ENCODE data around the gene CELF2.
A peak's percentile ranks its signal among the peaks of the same experiment; 100 is the strongest.

CELF2 gene

DNA sequence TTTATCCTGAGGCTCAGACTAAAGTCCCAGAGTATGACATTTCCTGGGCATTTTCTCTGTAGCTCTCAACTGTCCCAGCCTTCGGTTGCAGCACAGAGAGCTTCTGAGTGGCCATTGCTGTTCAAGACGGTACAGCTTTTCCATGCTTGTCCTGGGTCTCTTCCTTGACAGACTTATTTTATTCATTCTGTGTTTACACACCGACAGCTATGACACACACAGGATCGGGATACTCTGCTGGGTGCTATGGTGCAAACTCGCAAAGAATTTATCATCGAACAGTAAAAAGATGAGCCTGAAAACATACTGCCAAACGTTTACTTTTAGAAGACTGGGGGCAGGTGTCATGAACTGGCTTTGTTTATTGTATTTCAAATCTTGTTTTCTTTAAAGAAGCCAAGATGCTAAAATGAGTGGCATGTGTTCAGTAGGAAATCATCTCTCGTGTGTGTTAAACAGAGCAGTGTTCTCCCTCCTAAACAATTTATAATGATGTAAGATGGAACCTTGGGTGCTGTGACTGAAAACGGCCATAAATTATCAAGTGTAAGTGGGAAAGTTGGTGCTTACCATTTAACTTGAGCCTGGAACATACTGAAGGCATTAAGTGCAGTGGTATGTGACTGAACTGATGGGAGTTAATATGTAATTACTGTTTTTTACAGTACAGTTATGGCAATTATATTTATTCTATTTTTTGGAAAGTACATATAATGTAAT, 120.8 kb downstream of the CELF2 start:
- no peak for DNase-seq

DNA sequence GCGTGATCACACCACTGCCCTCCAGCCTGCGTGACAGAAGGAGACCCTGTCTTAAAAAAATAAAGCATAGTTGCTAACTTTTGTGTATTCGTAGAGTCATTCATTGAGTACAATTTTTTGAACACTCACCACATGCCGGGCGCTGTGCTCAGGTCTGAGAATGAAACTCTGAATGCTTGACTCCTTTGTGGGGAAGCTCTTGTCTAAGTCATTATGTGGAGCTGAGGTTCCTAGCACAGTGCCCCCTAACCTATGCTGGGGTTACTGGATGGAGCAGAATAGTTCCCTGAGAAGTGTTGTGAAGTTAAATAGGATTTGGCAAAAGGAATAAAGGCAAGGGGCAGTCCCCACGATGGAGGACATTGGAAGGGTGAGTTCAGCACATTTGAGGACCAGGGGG, 123.3 kb downstream of the CELF2 start:
- no peak for DNase-seq

DNA sequence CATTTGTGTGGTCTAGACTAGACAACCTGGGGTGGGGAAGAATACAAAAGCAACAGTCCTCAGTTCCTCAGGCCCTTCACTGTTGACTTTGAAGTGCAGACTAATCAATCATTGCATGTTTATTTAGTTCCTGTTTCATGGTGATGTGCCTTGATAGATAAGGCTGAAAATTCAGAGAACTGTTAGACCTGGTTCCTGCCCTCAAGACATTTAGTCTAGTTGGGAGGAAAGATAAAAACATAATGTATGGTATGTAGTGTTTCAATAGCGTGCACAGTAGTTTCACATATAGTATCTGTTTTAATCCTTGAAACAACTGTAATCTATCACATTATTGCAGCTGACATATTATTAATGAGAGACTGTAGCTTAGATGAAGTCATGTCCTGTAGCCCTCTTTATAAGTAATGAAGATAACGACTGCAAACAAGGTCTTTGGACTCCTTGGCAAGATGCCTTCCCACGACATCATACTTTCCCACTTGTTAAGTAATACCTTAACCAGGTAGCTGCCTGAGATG, 124.0 kb downstream of the CELF2 start:
- no peak for DNase-seq

DNA sequence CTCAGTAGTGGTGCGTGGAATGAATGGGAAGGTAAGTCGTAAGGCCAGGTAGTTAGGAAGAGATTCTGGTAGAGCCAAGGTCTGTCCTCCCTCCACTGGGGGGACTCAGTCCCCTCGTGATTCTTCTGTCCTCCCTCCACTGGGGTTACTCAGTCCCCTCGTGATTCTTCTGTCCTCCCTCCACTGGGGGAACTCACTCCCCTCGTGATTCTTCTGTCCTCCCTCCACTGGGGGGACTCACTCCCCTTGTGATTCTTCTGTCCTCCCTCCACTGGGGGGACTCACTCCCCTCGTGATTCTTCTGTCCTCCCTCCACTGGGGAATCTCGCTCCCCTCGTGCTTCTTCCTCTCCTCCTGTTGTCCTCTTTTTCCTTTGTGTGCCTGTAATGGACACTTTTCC, 125.1 kb downstream of the CELF2 start:
- no peak for DNase-seq

DNA sequence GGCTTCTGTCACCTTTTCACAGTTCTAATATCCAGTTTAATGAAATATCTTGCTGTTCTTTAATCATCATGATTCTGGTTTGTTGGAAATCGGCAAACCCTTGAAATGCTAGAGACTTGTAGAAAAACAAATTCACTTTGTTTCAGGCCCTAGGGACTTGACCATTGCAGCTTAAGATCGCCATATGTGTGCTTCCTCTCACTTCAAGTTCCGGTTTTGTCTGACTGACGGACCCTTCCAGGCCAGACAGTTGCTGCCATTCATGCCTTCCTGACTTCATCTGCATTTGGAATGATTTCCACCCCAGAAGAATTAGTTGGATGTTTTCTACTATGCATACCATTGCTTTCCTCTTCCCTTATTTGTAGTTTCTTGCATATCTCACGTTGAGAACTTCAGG, 125.6 kb downstream of the CELF2 start:
- DNase-seq, result no peak

DNA sequence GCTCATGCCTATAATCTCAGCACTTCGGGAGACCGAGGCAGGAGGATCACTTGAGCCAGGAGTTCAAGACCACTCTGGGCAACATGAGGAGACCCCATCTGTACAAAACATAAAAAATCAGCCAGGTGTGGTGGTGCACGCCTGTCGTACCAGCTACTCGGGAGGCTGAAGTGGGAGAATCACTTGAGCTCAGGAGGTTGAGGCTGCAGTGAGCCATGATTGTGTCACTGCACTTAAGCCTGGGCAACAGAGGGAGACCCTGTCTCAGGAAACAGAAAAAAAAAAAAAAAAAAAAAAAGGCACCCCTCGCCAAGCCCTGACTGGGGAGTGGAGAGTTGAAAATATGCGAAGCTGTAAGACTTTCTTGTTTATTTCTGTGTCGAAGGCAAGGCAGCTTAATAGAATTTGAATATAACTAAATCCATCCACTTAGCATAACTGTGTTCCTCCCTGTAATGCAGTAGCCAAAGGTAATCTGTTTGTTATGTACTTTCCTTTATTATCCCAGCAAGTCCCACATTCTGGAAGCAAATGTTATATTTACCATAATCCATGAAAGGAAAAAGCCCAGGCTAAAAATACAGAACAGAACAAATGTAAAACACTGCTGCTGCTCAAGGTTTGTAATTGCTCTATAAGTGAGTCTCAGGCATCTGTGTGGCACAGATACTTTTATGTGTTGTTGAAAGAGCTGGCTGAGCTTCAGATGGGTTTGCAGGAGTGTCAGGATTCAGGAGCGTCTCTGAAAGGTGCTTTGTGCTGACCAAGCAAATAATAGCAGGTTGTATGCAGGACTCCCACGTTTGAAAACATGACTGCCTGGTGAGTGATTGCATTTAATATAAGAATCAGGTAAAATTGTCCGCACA, 127.2 kb downstream of the CELF2 start:
- no peak for DNase-seq

DNA sequence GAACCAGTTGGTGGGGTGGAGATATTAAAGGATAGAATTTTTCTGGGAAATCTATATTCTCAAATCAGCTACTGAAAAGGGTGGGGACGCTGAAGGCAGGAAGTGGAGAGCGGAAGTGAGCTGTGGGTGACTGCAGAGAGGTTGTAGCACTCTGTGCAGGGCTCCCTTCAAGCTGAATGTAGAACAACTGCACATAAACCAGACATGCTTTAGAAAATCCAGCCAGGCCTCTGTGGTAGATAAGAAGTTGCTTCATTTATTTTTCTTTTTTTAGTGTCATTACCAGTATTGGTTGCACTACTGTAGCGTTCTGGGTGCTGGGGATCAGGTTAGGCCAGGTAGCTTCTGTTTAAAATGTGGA, 127.8 kb downstream of the CELF2 start:
- peak; percentile 85 for DNase-seq

DNA sequence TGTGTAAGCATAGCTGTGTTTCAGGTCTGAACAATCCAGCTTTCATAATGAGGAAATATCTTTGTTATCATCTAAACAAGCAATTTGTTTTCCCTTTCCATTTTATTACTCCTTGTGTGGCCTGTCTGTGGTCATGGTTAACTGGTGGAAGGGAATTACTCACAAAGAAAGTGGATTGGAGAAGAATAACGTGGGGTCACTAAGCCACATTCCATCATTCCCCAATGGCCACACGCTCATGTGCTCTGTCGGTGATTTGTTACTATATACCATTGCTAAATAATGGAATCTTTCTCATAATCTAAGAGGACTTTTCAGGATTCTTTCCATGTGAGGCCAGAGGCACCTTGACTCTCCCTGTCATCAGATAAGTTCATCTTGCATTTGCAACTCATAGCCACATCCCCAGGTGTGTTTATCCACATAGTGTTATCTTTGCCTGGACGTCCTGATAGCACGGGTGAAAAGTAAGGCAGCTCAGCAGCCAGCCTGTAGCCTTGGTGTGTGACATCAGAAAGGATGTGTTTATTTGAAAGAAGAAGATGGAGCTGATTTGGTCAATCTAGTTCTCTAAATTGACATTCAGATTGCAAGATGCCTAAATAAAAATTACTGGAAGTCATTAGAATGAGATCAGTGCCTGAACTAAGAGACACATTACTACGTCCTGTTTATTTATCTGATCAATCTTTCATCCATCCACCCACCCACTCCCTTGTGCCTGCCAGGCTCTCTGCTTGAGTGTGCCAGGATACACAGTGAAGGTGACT, 128.9 kb downstream of the CELF2 start:
- no peak for DNase-seq

DNA sequence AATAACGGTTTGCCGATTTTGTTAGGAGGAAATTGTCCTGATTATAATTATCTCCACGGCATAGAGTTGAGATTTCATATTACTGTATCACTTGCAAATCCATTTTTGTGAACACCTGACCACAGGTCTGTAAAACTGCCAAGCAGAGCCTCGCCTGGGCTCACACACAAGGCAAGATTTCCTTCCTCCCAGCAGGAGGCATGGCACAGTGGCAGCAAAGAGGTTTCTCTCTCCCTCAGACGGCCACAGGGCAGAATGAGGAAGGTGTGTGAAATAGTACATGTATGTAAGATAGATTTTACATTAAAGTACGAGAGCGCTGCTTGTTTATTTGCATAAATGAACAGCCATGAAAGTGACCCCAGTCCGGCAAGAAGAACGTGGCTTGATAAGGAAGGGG, 130.1 kb downstream of the CELF2 start:
- no peak for DNase-seq

DNA sequence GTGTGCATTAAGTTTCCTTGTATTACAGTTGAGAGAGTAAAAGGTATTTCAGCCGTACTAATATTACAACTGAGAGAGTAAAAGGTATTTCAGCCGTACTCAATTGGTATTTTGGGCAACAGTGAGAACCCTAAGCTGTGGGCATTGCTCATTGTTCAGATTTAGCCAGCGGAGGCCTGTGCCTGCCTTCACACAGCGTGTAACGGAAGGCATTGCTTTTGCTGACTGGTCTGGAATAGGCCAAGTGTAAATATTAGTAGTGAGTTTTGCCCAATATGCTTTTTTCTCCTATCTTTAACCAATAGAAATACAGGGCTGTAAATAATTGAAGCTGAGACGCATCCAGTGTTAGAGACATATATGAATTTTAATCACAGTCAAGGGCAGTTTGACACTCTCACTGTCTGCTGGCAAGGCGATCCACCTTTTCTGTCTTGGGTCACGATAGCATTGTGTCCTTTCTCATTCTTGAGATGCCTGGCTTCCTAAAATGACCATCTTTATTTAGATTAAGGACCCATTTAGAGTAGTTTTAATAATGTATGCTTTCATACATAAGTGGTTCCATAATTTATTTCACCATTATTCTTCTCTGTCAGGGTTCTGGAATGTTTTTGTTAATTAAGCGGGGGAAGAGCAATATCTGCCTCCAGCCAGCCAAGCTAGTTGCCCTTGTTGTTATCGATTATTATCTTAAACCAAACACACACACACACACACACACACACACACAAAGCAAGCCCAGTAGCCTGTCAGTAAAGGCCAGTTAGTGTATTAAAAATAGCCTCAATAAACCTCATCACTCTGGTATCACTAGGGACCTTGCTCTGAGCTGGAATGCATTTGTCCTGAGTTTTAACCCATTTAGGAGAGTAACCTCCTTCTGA, 130.7 kb downstream of the CELF2 start:
- no peak for DNase-seq

- DNase-seq, result no peak
Measured at GRCh38 chr10:11149807-11150141, 132.1 kb downstream of the CELF2 start.

GRCh38 chr10:11150231-11150731, 132.6 kb downstream of the CELF2 start:
- peak; percentile 83 for DNase-seq

DNA sequence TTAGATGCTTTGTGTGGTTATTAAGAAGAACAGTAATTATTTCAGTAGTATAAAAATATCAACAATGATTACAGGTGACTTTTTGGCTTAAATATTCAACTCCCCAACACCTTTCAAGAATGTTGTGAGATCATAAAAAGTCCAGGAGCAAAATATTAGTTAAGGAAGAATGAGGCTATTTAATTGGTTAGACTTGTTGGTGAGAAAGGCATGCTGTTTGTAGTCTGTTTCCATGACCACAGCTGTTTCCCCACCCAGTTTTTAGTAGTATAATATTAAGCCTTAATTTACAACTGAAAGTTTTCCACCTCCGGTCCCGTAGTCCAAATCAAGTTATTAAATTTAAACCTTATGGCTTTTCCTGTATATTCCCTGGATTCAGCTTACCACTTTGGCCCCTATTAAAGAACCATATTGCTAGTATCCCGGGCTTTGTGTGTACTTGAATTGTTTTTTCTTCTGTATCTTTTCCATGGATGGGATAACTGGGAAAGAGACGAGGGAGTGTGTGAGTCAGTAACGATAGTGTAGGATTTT, 133.3 kb downstream of the CELF2 start:
- peak; percentile 78 for DNase-seq

GRCh38 chr10:11152801-11153200, 135.1 kb downstream of the CELF2 start:
- no peak for DNase-seq

DNA sequence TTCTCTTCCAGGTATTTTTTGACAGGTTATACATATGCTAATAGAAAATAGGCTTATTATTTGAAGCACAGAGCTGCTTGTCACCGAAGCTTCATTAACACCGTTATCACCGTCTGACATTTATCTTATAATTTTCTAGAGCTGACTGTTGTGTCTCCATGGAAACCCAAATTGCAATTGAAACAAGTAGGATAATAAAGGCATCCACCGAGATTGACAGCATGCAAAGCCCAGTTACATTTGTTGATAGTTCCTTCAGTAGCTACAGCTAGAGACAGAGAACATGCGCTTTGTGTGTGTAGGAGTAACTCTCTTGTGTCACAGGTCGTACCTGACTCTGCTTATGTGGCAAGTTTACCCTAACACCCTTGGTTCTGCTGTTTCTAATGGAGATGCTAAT, 135.6 kb downstream of the CELF2 start:
- no peak for DNase-seq

DNA sequence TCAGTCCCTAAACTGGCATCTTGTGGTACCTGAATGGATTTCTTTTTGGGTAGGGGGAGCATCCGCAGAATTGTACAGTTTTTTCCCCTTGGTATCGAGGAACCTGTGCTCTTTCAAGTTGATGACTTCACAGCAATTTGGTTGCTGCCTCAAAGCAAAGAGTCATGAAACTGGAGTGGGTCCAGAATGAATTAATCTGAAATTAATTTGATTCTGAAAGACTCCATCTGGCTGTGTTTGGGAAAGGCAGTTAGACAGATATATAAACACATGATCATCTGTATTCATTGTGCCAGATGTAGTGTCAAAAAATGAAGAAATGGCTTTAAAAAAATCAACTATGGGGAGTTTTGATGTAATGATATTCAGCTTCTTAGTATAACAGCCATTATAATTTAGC, 136.1 kb downstream of the CELF2 start:
- no peak for DNase-seq

GRCh38 chr10:11154333-11154732, 136.7 kb downstream of the CELF2 start:
- DNase-seq, result no peak

DNA sequence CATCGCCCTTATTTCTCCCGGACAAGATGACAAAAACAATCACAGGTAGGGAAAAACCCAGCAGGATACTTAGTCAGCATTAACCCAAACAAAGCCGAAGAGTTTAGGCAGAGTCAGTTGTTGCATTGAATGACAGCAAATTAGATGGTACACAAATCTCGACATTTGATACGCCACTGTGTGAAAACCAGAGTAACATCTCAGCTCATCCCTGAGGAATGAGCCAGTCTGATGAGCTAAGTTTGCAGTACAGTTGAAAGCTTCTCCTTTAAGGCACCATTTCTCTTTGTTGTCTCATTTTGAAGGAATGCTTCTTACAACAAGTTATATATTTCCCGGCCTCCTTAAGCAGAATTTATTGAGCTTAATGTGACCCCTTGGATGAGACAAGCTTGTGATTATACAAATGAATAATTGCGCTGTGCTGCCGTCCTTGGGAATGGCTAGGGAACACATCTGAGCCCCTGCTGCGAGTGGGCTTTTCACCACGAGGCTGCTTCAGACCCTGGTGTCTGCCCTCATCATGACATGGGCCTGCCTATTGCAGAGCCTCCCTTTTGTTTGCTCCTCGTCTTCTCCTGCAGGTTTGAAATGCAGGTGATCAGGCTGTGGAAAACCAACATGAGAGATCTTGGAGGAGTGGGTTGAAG, 137.3 kb downstream of the CELF2 start:
- DNase-seq, result no peak

GRCh38 chr10:11156480-11156879, 138.8 kb downstream of the CELF2 start:
- DNase-seq, result no peak

DNA sequence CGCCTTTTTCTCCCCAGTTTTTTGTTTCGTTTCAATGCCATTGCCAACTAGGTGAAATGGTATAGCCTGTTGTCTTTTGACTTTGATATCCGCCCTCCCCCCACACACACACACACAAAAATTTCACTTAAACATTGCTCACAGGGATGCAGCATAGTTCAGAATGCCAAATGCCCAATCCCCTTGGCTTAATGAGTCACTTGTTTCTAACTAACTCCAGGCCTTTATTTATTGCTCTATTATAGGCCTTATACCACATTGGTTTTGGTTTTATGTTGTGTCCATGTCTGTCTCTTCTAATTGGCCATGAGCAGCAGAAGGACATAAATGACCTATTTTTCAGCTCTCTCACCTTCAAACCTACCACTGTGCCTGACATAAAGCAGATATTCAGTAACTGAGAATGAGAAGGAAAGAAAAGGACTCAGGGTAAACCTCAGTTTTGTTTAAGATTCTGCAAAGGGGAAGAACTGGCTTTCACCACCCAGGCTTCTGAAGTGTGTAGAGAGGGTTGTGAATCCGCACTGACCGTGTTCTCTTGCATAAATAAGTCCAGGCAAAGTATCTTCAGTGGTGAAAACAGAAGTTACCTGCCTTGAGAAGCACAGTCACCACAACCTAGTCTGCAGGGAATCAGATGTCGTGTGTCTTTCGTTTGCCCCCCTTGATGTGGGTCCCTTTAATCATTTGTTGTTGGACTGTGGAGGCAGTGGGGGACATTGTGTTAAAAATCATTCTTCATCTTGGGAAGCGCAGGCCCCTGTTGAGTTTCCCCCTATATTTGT, 139.8 kb downstream of the CELF2 start:
- no peak for DNase-seq

DNA sequence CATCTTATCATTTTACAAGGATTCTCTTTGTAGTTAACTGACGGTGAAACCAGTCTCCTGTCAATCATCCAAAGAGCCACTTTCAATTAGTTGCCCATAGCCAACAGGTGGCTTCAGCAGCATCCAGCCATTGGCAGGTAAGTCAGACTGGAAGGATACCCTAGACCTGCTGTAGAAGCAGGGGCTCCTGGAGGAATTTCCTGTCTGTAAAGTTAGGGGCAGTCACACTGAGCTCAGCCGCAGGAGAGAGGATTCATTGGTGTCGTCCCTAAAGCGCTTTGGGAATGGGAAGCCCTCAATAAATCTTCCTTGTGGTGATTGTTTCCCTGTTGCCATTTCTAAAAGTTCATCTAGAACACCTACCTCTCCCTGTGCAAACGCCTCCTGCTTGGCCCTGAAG, 140.4 kb downstream of the CELF2 start:
- no peak for DNase-seq

All from CD4-positive, alpha-beta T cell treated with Interleukin-4 for 4 hours (primary cell).